Stimulated activated naive CD4-positive, alpha-beta T cell (primary cell): ENCODE results near the gene RHOB.
A peak's percentile ranks its signal among the peaks of the same experiment; 100 is the strongest.
"Not testable (repeated sequence)": the region's sequence is repeated elsewhere in the genome, so short reads cannot be mapped to it uniquely, and the experiment has no call there.

Experiments
- DNase-seq, 6 experiments: peaks; one replicate each; lab custom pipeline; 2025; lab: John Stamatoyannopoulos, UW

RHOB gene

GRCh38 chr2:20446917-20447436, at the start of gene RHOB:
RHOB (plus strand) TSS chr2:20447074; CDS start chr2:20447466, 392 bp downstream.
- DNase-seq = peak; percentile 68 to 83 (median 78)

- DNase-seq = no peak
Observed at GRCh38 chr2:20397811-20398447, 48.9 kb upstream of the RHOB start.

GRCh38 chr2:20398956-20399567, 47.8 kb upstream of the RHOB start:
- DNase-seq = no peak

GRCh38 chr2:20400306-20400705, 46.6 kb upstream of the RHOB start:
- no peak for DNase-seq

GRCh38 chr2:20400787-20401488, 45.9 kb upstream of the RHOB start:
- no peak for DNase-seq

- DNase-seq = no peak
Observed at GRCh38 chr2:20401489-20401835, 45.4 kb upstream of the RHOB start.

- DNase-seq = no peak
Observed at GRCh38 chr2:20403774-20404312, 43.0 kb upstream of the RHOB start.

GRCh38 chr2:20404950-20405349, 41.9 kb upstream of the RHOB start:
- DNase-seq = no peak

GRCh38 chr2:20409039-20409438, 37.8 kb upstream of the RHOB start:
- DNase-seq = no peak

- DNase-seq = no peak
Observed at GRCh38 chr2:20410556-20411277, 36.2 kb upstream of the RHOB start.

GRCh38 chr2:20411361-20411894, 35.4 kb upstream of the RHOB start:
- peak; percentile 28 to 60 (median 36) for DNase-seq

GRCh38 chr2:20414806-20415205, 32.1 kb upstream of the RHOB start:
- DNase-seq = no peak

- DNase-seq = no peak
Observed at GRCh38 chr2:20415511-20415918, 31.4 kb upstream of the RHOB start.

- DNase-seq = no peak
Observed at GRCh38 chr2:20416723-20417122, 30.2 kb upstream of the RHOB start.

- DNase-seq = not testable (repeated sequence)
Observed at GRCh38 chr2:20417230-20417821, 29.5 kb upstream of the RHOB start.

GRCh38 chr2:20418519-20418918, 28.4 kb upstream of the RHOB start:
- DNase-seq = no peak

GRCh38 chr2:20419007-20419576, 27.8 kb upstream of the RHOB start:
- no peak for DNase-seq

- DNase-seq = no peak
Observed at GRCh38 chr2:20419752-20420151, 27.1 kb upstream of the RHOB start.

GRCh38 chr2:20421336-20421987, 25.4 kb upstream of the RHOB start:
- DNase-seq = no peak

- DNase-seq = no peak
Observed at GRCh38 chr2:20421988-20422370, 24.9 kb upstream of the RHOB start.
